ENCODE results near the gene KCNQ1. TPM values are rescaled to one million over a fixed set of nuclear protein-coding genes. Genes with fewer than 3 reads are reported as not detected.

The KCNQ1 gene
- total and polyA plus RNA-seq, 2 experiments from 2014 or later: 0.45 to 0.87 TPM

DNA sequence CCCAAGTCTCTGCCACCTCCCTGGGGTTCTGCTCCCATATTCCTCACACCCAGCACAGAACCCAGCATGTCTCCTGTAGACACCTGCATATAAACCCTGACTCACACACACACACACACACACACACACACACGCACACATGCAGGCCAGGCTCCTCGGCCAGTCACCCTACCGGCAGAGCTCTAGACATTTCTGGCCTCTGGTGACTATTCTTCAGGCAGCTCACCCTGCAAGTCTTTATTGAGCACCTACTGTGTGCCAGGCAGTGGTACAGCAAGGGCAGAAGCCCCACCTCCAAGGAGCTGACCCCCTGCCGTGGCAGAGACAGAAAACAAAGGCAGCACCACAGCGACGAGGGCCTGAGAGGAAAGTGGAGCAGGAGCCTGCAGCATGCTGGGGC is 390.5 kb downstream of the KCNQ1 start:
- peak; percentile 7; the same call in 2 of the 3 replicates for ATAC-seq
- no peak for DNase-seq (ENCODE audit: low spot score)

DNA sequence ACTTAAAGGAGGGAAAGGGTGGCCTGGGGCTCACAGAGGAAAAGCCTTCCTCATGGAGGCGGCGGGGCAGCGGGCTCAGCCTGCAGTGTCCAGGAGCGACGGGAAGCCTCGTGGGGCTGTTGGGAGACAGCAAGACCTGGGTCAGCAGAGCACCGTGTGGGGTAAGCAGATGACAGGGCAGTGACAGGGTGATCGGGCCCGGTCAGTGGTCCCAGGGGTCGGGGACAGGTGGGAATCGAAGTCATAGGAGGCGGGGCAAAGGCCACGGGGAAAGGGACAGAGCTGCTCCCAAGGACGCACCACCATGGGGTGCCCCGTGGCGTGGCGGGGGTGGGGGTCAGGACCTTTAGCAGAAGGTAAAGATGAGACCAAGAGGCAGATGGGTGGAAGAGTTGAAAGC is 390.9 kb downstream of the KCNQ1 start:
- H3K36me3 ChIP-seq (ENCODE audit: insufficient read depth): no peaks in the 10 kb centered on the region
- H3K27ac ChIP-seq (ENCODE audit: low read depth): no peak overlapping the region
- H2AFZ ChIP-seq: no peak overlapping the region
- Mint-ChIP-seq H3K4me3 (no peak overlapping the region), H3K9me3 (peaks cover 3% of the 10 kb centered on the region; the same call in 1 of the 3 replicates), H3K27ac (no peak overlapping the region), H3K27me3 (ENCODE audit: insufficient read depth, low read depth, poor library complexity) (peaks cover 39% of the 10 kb centered on the region), H3K4me1 (peaks cover 32% of the 10 kb centered on the region), H3K36me3 (ENCODE audit: low read depth) (no peaks in the 10 kb centered on the region)
- peaks cover 4% of the 10 kb centered on the region; the same call in 1 of the 2 replicates for H3K4me1 ChIP-seq (ENCODE audit: insufficient read depth)
- no peaks in the 10 kb centered on the region for H3K79me2 ChIP-seq (replicated peaks; ENCODE audit: insufficient read depth)
- H3K27me3 ChIP-seq (ENCODE audit: insufficient read depth): peaks cover 5% of the 10 kb centered on the region
- DNase-seq (ENCODE audit: low spot score) (no peak), ATAC-seq (no peak)
- no peak overlapping the region for H3K4me2 ChIP-seq
- H3F3A ChIP-seq (replicated peaks; ENCODE audit: low read depth): no peaks in the 10 kb centered on the region
- H4K20me1 ChIP-seq (replicated peaks; ENCODE audit: insufficient read depth): no peaks in the 10 kb centered on the region
- no peak overlapping the region for H3K4me3 ChIP-seq
- H3K9me2 ChIP-seq (ENCODE audit: insufficient read depth): no peaks in the 10 kb centered on the region
- TF ChIP-seq EZH2phosphoT487 (IDR thresholded peaks at IDR 0.05; ENCODE audit: unreplicated experiment): no peak
- no peak for TF ChIP-seq ZNF331 (CRISPR knock-in tag; IDR thresholded peaks at IDR 0.05; ENCODE audit: low read depth)
- TF ChIP-seq ZNF114 (CRISPR knock-in tag; IDR thresholded peaks at IDR 0.05): no peak
- no peak for TF ChIP-seq EZH2 (IDR thresholded peaks at IDR 0.05; ENCODE audit: low read depth, unreplicated experiment)
- TF ChIP-seq, protein P1, sequence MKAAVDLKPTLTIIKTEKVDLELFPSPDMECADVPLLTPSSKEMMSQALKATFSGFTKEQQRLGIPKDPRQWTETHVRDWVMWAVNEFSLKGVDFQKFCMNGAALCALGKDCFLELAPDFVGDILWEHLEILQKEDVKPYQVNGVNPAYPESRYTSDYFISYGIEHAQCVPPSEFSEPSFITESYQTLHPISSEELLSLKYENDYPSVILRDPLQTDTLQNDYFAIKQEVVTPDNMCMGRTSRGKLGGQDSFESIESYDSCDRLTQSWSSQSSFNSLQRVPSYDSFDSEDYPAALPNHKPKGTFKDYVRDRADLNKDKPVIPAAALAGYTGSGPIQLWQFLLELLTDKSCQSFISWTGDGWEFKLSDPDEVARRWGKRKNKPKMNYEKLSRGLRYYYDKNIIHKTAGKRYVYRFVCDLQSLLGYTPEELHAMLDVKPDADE (IDR thresholded peaks at IDR 0.05): no peak
- TF ChIP-seq, protein P2, sequence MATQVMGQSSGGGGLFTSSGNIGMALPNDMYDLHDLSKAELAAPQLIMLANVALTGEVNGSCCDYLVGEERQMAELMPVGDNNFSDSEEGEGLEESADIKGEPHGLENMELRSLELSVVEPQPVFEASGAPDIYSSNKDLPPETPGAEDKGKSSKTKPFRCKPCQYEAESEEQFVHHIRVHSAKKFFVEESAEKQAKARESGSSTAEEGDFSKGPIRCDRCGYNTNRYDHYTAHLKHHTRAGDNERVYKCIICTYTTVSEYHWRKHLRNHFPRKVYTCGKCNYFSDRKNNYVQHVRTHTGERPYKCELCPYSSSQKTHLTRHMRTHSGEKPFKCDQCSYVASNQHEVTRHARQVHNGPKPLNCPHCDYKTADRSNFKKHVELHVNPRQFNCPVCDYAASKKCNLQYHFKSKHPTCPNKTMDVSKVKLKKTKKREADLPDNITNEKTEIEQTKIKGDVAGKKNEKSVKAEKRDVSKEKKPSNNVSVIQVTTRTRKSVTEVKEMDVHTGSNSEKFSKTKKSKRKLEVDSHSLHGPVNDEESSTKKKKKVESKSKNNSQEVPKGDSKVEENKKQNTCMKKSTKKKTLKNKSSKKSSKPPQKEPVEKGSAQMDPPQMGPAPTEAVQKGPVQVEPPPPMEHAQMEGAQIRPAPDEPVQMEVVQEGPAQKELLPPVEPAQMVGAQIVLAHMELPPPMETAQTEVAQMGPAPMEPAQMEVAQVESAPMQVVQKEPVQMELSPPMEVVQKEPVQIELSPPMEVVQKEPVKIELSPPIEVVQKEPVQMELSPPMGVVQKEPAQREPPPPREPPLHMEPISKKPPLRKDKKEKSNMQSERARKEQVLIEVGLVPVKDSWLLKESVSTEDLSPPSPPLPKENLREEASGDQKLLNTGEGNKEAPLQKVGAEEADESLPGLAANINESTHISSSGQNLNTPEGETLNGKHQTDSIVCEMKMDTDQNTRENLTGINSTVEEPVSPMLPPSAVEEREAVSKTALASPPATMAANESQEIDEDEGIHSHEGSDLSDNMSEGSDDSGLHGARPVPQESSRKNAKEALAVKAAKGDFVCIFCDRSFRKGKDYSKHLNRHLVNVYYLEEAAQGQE (IDR thresholded peaks at IDR 0.05; ENCODE audit: unreplicated experiment): no peak
- TF ChIP-seq JUNB (IDR thresholded peaks at IDR 0.05; ENCODE audit: unreplicated experiment): no peak
- TF ChIP-seq CREB1 (CRISPR knock-in tag; IDR thresholded peaks at IDR 0.05; ENCODE audit: low read depth): no peak

More for the DNA sequence above, 390.5 kb downstream of the KCNQ1 start:
- Mint-ChIP-seq H3K27me3 (ENCODE audit: insufficient read depth, low read depth, poor library complexity) (peaks cover 41% of the 10 kb centered on the region), H3K4me1 (peaks cover 31% of the 10 kb centered on the region), H3K27ac (0 out of 2 replicates have a peak overlapping the region, but pooled peaks have one; percentile 59), H3K36me3 (ENCODE audit: low read depth) (no peaks in the 10 kb centered on the region), H3K4me3 (no peak overlapping the region), H3K9me3 (peaks cover 3% of the 10 kb centered on the region; the same call in 1 of the 3 replicates)
- Histone ChIP-seq H3K27me3 (ENCODE audit: insufficient read depth) (peaks cover 5% of the 10 kb centered on the region), H3K36me3 (ENCODE audit: insufficient read depth) (no peaks in the 10 kb centered on the region), H3K27ac (ENCODE audit: low read depth) (no peak overlapping the region), H3K79me2 (replicated peaks; ENCODE audit: insufficient read depth) (no peaks in the 10 kb centered on the region), H3F3A (replicated peaks; ENCODE audit: low read depth) (no peaks in the 10 kb centered on the region), H4K20me1 (replicated peaks; ENCODE audit: insufficient read depth) (no peaks in the 10 kb centered on the region), H3K4me2 (no peak overlapping the region), H2AFZ (no peak overlapping the region), H3K9me2 (ENCODE audit: insufficient read depth) (no peaks in the 10 kb centered on the region), H3K4me1 (ENCODE audit: insufficient read depth) (peaks cover 4% of the 10 kb centered on the region; the same call in 1 of the 2 replicates), H3K4me3 (no peak overlapping the region)
- TF ChIP-seq ZNF331 (CRISPR knock-in tag; IDR thresholded peaks at IDR 0.05; ENCODE audit: low read depth): no peak
- TF ChIP-seq, protein P3, sequence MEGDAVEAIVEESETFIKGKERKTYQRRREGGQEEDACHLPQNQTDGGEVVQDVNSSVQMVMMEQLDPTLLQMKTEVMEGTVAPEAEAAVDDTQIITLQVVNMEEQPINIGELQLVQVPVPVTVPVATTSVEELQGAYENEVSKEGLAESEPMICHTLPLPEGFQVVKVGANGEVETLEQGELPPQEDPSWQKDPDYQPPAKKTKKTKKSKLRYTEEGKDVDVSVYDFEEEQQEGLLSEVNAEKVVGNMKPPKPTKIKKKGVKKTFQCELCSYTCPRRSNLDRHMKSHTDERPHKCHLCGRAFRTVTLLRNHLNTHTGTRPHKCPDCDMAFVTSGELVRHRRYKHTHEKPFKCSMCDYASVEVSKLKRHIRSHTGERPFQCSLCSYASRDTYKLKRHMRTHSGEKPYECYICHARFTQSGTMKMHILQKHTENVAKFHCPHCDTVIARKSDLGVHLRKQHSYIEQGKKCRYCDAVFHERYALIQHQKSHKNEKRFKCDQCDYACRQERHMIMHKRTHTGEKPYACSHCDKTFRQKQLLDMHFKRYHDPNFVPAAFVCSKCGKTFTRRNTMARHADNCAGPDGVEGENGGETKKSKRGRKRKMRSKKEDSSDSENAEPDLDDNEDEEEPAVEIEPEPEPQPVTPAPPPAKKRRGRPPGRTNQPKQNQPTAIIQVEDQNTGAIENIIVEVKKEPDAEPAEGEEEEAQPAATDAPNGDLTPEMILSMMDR (conservative IDR thresholded peaks at IDR 0.05; ENCODE audit: low read depth in 2 of 2): no peak
- TF ChIP-seq, protein P1 (IDR thresholded peaks at IDR 0.05): no peak
- no peak for TF ChIP-seq EZH2 (IDR thresholded peaks at IDR 0.05; ENCODE audit: low read depth, unreplicated experiment)
- no peak for TF ChIP-seq ZNF114 (CRISPR knock-in tag; IDR thresholded peaks at IDR 0.05)

Data from GM23338 (cell line).